C4-2B (cell line): ENCODE results near the gene UBXN11.

ENCODE experiments used
- CTCF ChIP-seq: fragments of 450-650 bp; conservative IDR thresholded peaks from 2 replicates; pipeline ENCODE4 v1.5.1; 2017; ENCODE audit warnings: mild to moderate bottlenecking
- ZFX ChIP-seq: fragments of 450-650 bp; IDR thresholded peaks from 2 replicates; pipeline ENCODE4 v1.6.1; 2017

GRCh38 chr1:26338670-26339069, 32.2 kb upstream of the UBXN11 start:
- TF ChIP-seq CTCF (no peak), ZFX (no peak)
